H1 (cell line): ENCODE results near the gene GPX8. TPM values are rescaled to one million over a fixed set of nuclear protein-coding genes. Genes with fewer than 3 reads are reported as not detected.

Experiments used
- CTCF ChIA-PET: fragments of 300-600 bp; sonication (Branson Sonifier 250); formaldehyde crosslinking; loops from one replicate; lab custom pipeline; 2021; ENCODE audit not compliant: partially characterized antibody; lab: Charles Lee
- POLR2A ChIA-PET: fragments of 300-600 bp; sonication (Branson Sonifier 250); formaldehyde crosslinking; loops from one replicate; lab custom pipeline; 2021; ENCODE audit warnings: inconsistent platforms; ENCODE audit not compliant: partially characterized antibody; lab: Charles Lee
- DNase-seq, 2 experiments: peaks; one replicate each; pipeline versions ENCODE4 v3.0.0 to v3.0.0-alpha.2; 2010 to 2022; ENCODE audit warnings: low spot score in 2 of 2, low read depth in 1 of 2, mixed read lengths in 1 of 2
- FAIRE-seq: peaks from 2 replicates; lab custom pipeline; 2011; peaks lifted over from hg19 to GRCh38; lab: Jason Lieb, UNC
- H2AFZ ChIP-seq: 2 replicates; pipeline ENCODE4 v1.8.1; 2012; ENCODE audit warnings: low read length, inconsistent platforms
- H2AK5ac ChIP-seq: 2 replicates; pipeline ENCODE4 v1.6.1; 2013; ENCODE audit warnings: low read depth, low read length
- H2BK120ac ChIP-seq: replicated peaks from 2 replicates; pipeline ENCODE3; 2013; ENCODE audit warnings: low read depth, low read length, inconsistent platforms
- H2BK12ac ChIP-seq: 2 replicates; pipeline ENCODE4 v1.6.1; 2013; ENCODE audit warnings: low read depth, low read length
- H2BK15ac ChIP-seq: 2 replicates; pipeline ENCODE4 v1.6.1; 2013; ENCODE audit warnings: low read length
- H2BK20ac ChIP-seq: 2 replicates; pipeline ENCODE4 v1.6.1; 2013; ENCODE audit warnings: low read length
- H2BK5ac ChIP-seq: 2 replicates; pipeline ENCODE4 v1.6.1; 2013; ENCODE audit warnings: low read depth, low read length
- H3K14ac ChIP-seq: 2 replicates; pipeline ENCODE4 v1.6.1; 2013; ENCODE audit warnings: inconsistent platforms; ENCODE audit not compliant: insufficient read length
- H3K18ac ChIP-seq: 2 replicates; pipeline ENCODE4 v1.6.1; 2013; ENCODE audit warnings: low read length; ENCODE audit errors: extremely low read depth
- H3K23ac ChIP-seq: 2 replicates; pipeline ENCODE4 v1.6.1; 2013; ENCODE audit warnings: inconsistent platforms; ENCODE audit not compliant: insufficient read length
- H3K23me2 ChIP-seq: 2 replicates; pipeline ENCODE4 v1.6.1; 2013; ENCODE audit warnings: low read depth, low read length
- H3K27ac ChIP-seq: 2 replicates; pipeline ENCODE4 v1.6.1; 2011; ENCODE audit warnings: low read depth, low read length, inconsistent platforms
- H3K27me3 ChIP-seq, 4 experiments: replicated peaks in 1 of 4; 1 replicate in 1 of 4; 2 replicates in 3 of 4; pipeline versions ENCODE4 v1.6.1 to v1.8.1; 2011 to 2013; ENCODE audit warnings: low read length in 3 of 4, mild to moderate bottlenecking in 3 of 4, inconsistent platforms in 2 of 4, mixed read lengths in 2 of 4, moderate library complexity in 1 of 4; ENCODE audit not compliant: control insufficient read depth in 3 of 4, insufficient read depth in 3 of 4; ENCODE audit errors: extremely low read depth in 1 of 4
- H3K36me3 ChIP-seq, 4 experiments: 2 replicates each; pipeline versions ENCODE4 v1.6.1 to v1.8.1; 2011 to 2013; ENCODE audit warnings: mild to moderate bottlenecking in 4 of 4, low read length in 3 of 4, moderate library complexity in 2 of 4, control low read depth in 1 of 4, inconsistent platforms in 1 of 4; ENCODE audit not compliant: insufficient read depth in 4 of 4, control insufficient read depth in 2 of 4
- H3K4ac ChIP-seq: replicated peaks from 2 replicates; pipeline ENCODE3; 2013; ENCODE audit warnings: low read length, low read depth, mixed read lengths, inconsistent platforms; ENCODE audit not compliant: insufficient read length
- H3K4me1 ChIP-seq, 4 experiments: replicated peaks in 1 of 4; 1 replicate in 1 of 4; 2 replicates in 3 of 4; pipeline versions ENCODE4 v1.6.1 to v1.8.1; 2011 to 2013; ENCODE audit warnings: low read length in 3 of 4, inconsistent platforms in 2 of 4, mixed read lengths in 1 of 4; ENCODE audit not compliant: insufficient read depth in 4 of 4, control insufficient read depth in 3 of 4
- H3K4me2 ChIP-seq, 2 experiments: 2 replicates each; pipeline versions ENCODE4 v1.6.1 to v1.8.1; 2011 to 2013; ENCODE audit warnings: low read depth in 2 of 2, low read length in 2 of 2, control low read depth in 1 of 2, inconsistent platforms in 1 of 2, mild to moderate bottlenecking in 1 of 2; ENCODE audit not compliant: insufficient read depth in 1 of 2
- H3K4me3 ChIP-seq, 4 experiments: fragments of 200-600, 300-600 bp in 1 of 4; sonication (generic), shearing (Covaris generic), sonication (Bioruptor Twin) in 1 of 4; 2 replicates each; pipeline versions ENCODE4 v1.5.1 to v1.8.1; 2011 to 2016; ENCODE audit warnings: low read length in 4 of 4, low read depth in 3 of 4, control low read depth in 2 of 4, inconsistent platforms in 2 of 4, mild to moderate bottlenecking in 2 of 4, mixed read lengths in 1 of 4, moderate library complexity in 1 of 4; ENCODE audit not compliant: insufficient read depth in 2 of 4; ENCODE audit errors: extremely low read depth in 1 of 4
- H3K56ac ChIP-seq: replicated peaks from 2 replicates; pipeline ENCODE3; 2013; ENCODE audit warnings: low read depth, mild to moderate bottlenecking, mixed read lengths, low read length, inconsistent platforms; ENCODE audit not compliant: insufficient read length
- H3K79me1 ChIP-seq: 2 replicates; pipeline ENCODE4 v1.6.1; 2013; ENCODE audit warnings: low read depth, low read length, control low read depth
- H3K79me2 ChIP-seq, 2 experiments: 2 replicates each; pipeline versions ENCODE4 v1.6.1 to v1.8.1; 2012 to 2013; ENCODE audit warnings: low read length in 2 of 2, mild to moderate bottlenecking in 2 of 2, inconsistent platforms in 1 of 2; ENCODE audit not compliant: insufficient read depth in 2 of 2, control insufficient read depth in 1 of 2
- H3K9ac ChIP-seq, 4 experiments: replicated peaks in 1 of 4; 1 replicate in 1 of 4; 2 replicates in 3 of 4; pipeline versions ENCODE4 v1.6.1 to v1.8.1; 2011 to 2013; ENCODE audit warnings: low read depth in 3 of 4, low read length in 3 of 4, control low read depth in 2 of 4, mild to moderate bottlenecking in 2 of 4, moderate library complexity in 2 of 4, inconsistent platforms in 1 of 4; ENCODE audit errors: extremely low read depth in 1 of 4
- H3K9me3 ChIP-seq, 2 experiments: 2 replicates each; pipeline versions ENCODE4 v1.6.1 to v1.8.1; 2012 to 2013; ENCODE audit warnings: mild to moderate bottlenecking in 2 of 2, moderate library complexity in 2 of 2, control low read depth in 1 of 2, inconsistent platforms in 1 of 2, low read depth in 1 of 2, low read length in 1 of 2, mixed read lengths in 1 of 2; ENCODE audit not compliant: insufficient read depth in 2 of 2
- H4K20me1 ChIP-seq, 2 experiments: replicated peaks in 1 of 2; 2 replicates each; pipeline versions ENCODE3 to v1.8.1; 2011 to 2013; ENCODE audit warnings: inconsistent platforms in 2 of 2, low read length in 2 of 2, mild to moderate bottlenecking in 1 of 2; ENCODE audit not compliant: insufficient read depth in 2 of 2, control insufficient read depth in 1 of 2
- H4K5ac ChIP-seq: 2 replicates; pipeline ENCODE4 v1.6.1; 2013; ENCODE audit warnings: low read length, low read depth, mixed read lengths, inconsistent platforms; ENCODE audit not compliant: insufficient read length
- H4K8ac ChIP-seq: 2 replicates; pipeline ENCODE4 v1.8.0; 2013; ENCODE audit warnings: mild to moderate bottlenecking, moderate library complexity, low read length, inconsistent platforms; ENCODE audit not compliant: insufficient read depth; ENCODE audit errors: extremely low read depth
- H4K91ac ChIP-seq: replicated peaks from 2 replicates; pipeline ENCODE3; 2013; ENCODE audit warnings: low read length, mixed read lengths, inconsistent platforms; ENCODE audit not compliant: insufficient read length
- POLR2AphosphoS5 ChIP-seq: IDR thresholded peaks from 2 replicates; pipeline ENCODE4 v1.6.1; 2011; ENCODE audit warnings: low read depth, low read length
- TAF1 ChIP-seq: IDR thresholded peaks from 2 replicates; pipeline ENCODE4 v1.6.1; 2011; ENCODE audit warnings: mild to moderate bottlenecking, low read depth, low read length
- WGBS, 2 experiments: shearing (Covaris generic) in 1 of 2; methylation state at CpG; one replicate each; pipeline versions ENCODE4 v1.1.6 to v1.1.7; 2013 to 2015; ENCODE audit warnings: low lambda C conversion rate in 2 of 2, mixed read lengths in 2 of 2, inconsistent platforms in 1 of 2, low coverage in 1 of 2, missing lambda C conversion rate in 1 of 2; ENCODE audit not compliant: insufficient replicate concordance in 2 of 2, insufficient coverage in 1 of 2, insufficient read length in 1 of 2; ENCODE audit errors: extremely low coverage in 1 of 2, missing lambda C conversion rate in 1 of 2; 5-methylcytosine and 5-hydroxymethylcytosine counted together
- polyA plus RNA-seq, 7 experiments: library from polyadenylated mRNA; depleted of rRNA in 3 of 7; stranded (reverse) in 5 of 7; unstranded in 2 of 7; fragments of >200 nt in 5 of 7; fragments of 200-250 nt in 2 of 7; gene quantifications; 1 replicate in 5 of 7; 2 replicates in 1 of 7; 4 replicates in 1 of 7; pipeline versions ENCODE4 v1.2.1 to v1.2.3, GENCODE V29; 2011 to 2013; ENCODE audit warnings: missing spikeins in 2 of 7, mixed read lengths in 2 of 7
- total RNA-seq: library from RNA; stranded (reverse); fragmentation: NEBNext Ultra II Directional; extraction: Animal tissue kit (Norgen Biotek cat#: 25700); gene quantifications from 2 replicates; pipeline ENCODE4 v1.2.1, GENCODE V29; 2021
- TF ChIP-seq, protein P1 (sequence below), 3 experiments: IDR thresholded peaks; 1 replicate in 2 of 3; 2 replicates in 1 of 3; pipeline versions ENCODE4 v1.5.1 to v1.6.1; 2011; ENCODE audit warnings: low read length in 3 of 3, mild to moderate bottlenecking in 3 of 3, inconsistent platforms in 2 of 3, low read depth in 1 of 3, moderate library complexity in 1 of 3; ENCODE audit not compliant: insufficient read depth in 1 of 3; ENCODE audit errors: control extremely low read depth in 1 of 3

GPX8 gene
- total and polyA plus RNA-seq, 2 of the 8 experiments (the other 6 are each of a cell fraction or from before 2014, with no cell fraction given) = 19.5 to 60.4 TPM

- Histone ChIP-seq H4K91ac (no peak overlapping the region), H3K79me2 (peaks cover 0 to 19% of the 10 kb centered on the region in 2 experiments; a peak in 2 of 4 replicates), H2BK12ac (no peak overlapping the region), H3K9ac (no peak overlapping the region), H3K9me3 (no peaks in the 10 kb centered on the region), H3K23ac (no peak overlapping the region), H3K14ac (no peak overlapping the region), H3K36me3 (peaks cover 3 to 43% (median 11%) of the 10 kb centered on the region in 4 experiments; a peak in 7 of 8 replicates), H3K4ac (no peak overlapping the region), H2BK20ac (no peak overlapping the region), H4K20me1 (no peaks in the 10 kb centered on the region), H2BK120ac (no peak overlapping the region), H2AFZ (no peak overlapping the region), H3K79me1 (no peaks in the 10 kb centered on the region), H3K4me3 (no peak overlapping the region), H3K23me2 (no peaks in the 10 kb centered on the region), H3K4me1 (no peaks in the 10 kb centered on the region), H2BK5ac (no peak overlapping the region), H3K18ac (no peak overlapping the region), H3K56ac (no peak overlapping the region), H2BK15ac (no peak overlapping the region), H3K27ac (no peak overlapping the region), H3K4me2 (no peak overlapping the region), H4K8ac (no peak overlapping the region), H2AK5ac (no peak overlapping the region), H3K27me3 (no peaks in the 10 kb centered on the region), H4K5ac (no peak overlapping the region)
- WGBS, 2 experiments = 87% methylated on average over 4 of the region's 4 CpGs; no CpG with 5 or more reads in 1 of the 2 experiments
- CTCF ChIA-PET = interaction anchor here (0.6 to 2.4 kb wide), 7 partner anchors 10 to 673 kb away, joined by 3 to 7 read pairs (median 3); no protein-coding TSS in a partner anchor
- TF ChIP-seq TAF1 = no peak
- no peak for TF ChIP-seq POLR2AphosphoS5
- TF ChIP-seq, protein P1, sequence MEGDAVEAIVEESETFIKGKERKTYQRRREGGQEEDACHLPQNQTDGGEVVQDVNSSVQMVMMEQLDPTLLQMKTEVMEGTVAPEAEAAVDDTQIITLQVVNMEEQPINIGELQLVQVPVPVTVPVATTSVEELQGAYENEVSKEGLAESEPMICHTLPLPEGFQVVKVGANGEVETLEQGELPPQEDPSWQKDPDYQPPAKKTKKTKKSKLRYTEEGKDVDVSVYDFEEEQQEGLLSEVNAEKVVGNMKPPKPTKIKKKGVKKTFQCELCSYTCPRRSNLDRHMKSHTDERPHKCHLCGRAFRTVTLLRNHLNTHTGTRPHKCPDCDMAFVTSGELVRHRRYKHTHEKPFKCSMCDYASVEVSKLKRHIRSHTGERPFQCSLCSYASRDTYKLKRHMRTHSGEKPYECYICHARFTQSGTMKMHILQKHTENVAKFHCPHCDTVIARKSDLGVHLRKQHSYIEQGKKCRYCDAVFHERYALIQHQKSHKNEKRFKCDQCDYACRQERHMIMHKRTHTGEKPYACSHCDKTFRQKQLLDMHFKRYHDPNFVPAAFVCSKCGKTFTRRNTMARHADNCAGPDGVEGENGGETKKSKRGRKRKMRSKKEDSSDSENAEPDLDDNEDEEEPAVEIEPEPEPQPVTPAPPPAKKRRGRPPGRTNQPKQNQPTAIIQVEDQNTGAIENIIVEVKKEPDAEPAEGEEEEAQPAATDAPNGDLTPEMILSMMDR (IDR thresholded peaks at IDR 0.05; ENCODE audit: control extremely low read depth in 1 of 3, insufficient read depth in 1 of 3, low read depth in 1 of 3, low read length in 3 of 3) = no peak
- no peak for DNase-seq
- POLR2A ChIA-PET = interaction anchor here (0.6 to 2.3 kb wide), 4 partner anchors 13 to 257 kb away, joined by 3 to 8 read pairs (median 4); no protein-coding TSS in a partner anchor
- FAIRE-seq = no peak
Observed at GRCh38 chr5:55162666-55163065, 2.7 kb downstream of the GPX8 start.
